ENCODE measurements around the gene MYO9A.

DNA sequence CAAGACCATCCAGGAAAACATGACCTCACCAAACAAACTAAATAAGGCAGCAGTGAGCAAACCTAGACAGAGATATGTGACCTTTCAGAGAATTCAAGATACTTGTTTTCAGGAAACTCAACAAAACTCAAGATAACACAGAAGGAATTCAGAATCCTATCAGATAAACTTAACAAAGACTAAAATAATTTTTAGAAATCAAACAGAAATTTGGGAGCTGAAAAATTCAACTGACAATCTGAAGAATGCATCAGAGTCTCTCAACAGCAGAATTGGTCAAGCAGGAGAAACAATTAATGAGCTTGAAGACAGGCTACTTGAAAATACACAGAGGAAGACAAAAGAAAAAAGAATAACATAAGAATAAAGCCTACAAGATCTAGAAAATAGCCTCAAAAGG lies 55.6 kb downstream of the MYO9A start:
- TF ChIP-seq, protein P1, sequence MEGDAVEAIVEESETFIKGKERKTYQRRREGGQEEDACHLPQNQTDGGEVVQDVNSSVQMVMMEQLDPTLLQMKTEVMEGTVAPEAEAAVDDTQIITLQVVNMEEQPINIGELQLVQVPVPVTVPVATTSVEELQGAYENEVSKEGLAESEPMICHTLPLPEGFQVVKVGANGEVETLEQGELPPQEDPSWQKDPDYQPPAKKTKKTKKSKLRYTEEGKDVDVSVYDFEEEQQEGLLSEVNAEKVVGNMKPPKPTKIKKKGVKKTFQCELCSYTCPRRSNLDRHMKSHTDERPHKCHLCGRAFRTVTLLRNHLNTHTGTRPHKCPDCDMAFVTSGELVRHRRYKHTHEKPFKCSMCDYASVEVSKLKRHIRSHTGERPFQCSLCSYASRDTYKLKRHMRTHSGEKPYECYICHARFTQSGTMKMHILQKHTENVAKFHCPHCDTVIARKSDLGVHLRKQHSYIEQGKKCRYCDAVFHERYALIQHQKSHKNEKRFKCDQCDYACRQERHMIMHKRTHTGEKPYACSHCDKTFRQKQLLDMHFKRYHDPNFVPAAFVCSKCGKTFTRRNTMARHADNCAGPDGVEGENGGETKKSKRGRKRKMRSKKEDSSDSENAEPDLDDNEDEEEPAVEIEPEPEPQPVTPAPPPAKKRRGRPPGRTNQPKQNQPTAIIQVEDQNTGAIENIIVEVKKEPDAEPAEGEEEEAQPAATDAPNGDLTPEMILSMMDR (conservative IDR thresholded peaks at IDR 0.05) = no peak
- TF ChIP-seq ZFX (IDR thresholded peaks at IDR 0.05) = no peak
